IPS DF 6.9 (cell line): ENCODE measurements around the gene IQGAP2.

ENCODE experiments used
- DNase-seq: peaks from one replicate; pipeline ENCODE4 v3.0.0-alpha.2; 2013; ENCODE audit warnings: low read depth, low spot score
- H3K27ac ChIP-seq: one replicate; pipeline ENCODE4 v1.5.1; 2013; ENCODE audit warnings: low read length, control low read depth
- H3K27me3 ChIP-seq: 2 replicates; pipeline ENCODE4 v1.6.1; 2013; ENCODE audit warnings: mild to moderate bottlenecking, low read length; ENCODE audit not compliant: control insufficient read depth, insufficient read depth
- H3K36me3 ChIP-seq: 2 replicates; pipeline ENCODE4 v1.6.1; 2013; ENCODE audit warnings: low read length; ENCODE audit not compliant: control insufficient read depth, insufficient read depth
- H3K4me1 ChIP-seq: 2 replicates; pipeline ENCODE4 v1.6.1; 2013; ENCODE audit warnings: low read length; ENCODE audit not compliant: control insufficient read depth, insufficient read depth
- H3K4me3 ChIP-seq: 2 replicates; pipeline ENCODE4 v1.5.1; 2013; ENCODE audit warnings: mild to moderate bottlenecking, low read length
- H3K9me3 ChIP-seq: 2 replicates; pipeline ENCODE4 v1.6.1; 2013; ENCODE audit warnings: low read length, inconsistent platforms; ENCODE audit not compliant: control insufficient read depth, insufficient read depth
- WGBS: extraction: QIAGEN DNeasy Blood & Tissue Kit; methylation state at CpG from one replicate; pipeline ENCODE4 v1.1.7; 2013; ENCODE audit warnings: mixed read lengths, missing lambda C conversion rate; ENCODE audit not compliant: insufficient read length, insufficient coverage; 5-methylcytosine and 5-hydroxymethylcytosine counted together

The IQGAP2 gene

DNA sequence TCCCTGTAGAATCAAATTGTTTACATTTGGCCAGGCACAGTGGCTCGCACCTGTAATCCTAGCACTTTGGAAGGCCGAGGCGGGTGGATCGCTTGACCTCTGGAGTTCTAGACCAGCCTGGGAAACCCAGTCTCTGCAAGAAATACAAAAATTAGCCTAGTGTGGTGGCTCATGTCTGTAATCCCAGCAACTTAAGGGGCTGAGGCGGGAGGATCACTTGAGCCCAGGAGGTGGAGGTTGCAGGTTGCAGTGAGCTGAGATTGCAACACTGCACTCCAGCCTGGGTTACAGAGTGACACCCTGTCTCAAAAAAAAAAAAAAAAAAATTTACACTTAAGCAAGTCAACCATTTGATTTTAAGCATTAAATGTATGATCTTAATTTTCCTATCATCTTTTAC lies 17.5 kb upstream of the IQGAP2 start:
- H3K36me3 ChIP-seq, result no peaks in the 10 kb centered on the region
- H3K27ac ChIP-seq, result no peak overlapping the region
- no peaks in the 10 kb centered on the region for H3K4me1 ChIP-seq
- no CpG with 5 or more reads among the region's 5 CpGs for WGBS
- DNase-seq, result no peak
- no peak overlapping the region for H3K4me3 ChIP-seq
- no peaks in the 10 kb centered on the region for H3K27me3 ChIP-seq
- H3K9me3 ChIP-seq, result no peaks in the 10 kb centered on the region

- Histone ChIP-seq H3K27ac (no peak overlapping the region), H3K36me3 (no peaks in the 10 kb centered on the region), H3K4me1 (no peaks in the 10 kb centered on the region), H3K4me3 (no peak overlapping the region), H3K27me3 (no peaks in the 10 kb centered on the region), H3K9me3 (no peaks in the 10 kb centered on the region)
- WGBS, result no CpG with 5 or more reads among the region's 5 CpGs
- DNase-seq, result no peak
These were observed 16.7 kb upstream of the IQGAP2 start for GRCh38 chr5:76386360-76386759.

GRCh38 chr5:76388236-76388635 lies 14.8 kb upstream of the IQGAP2 start:
- Histone ChIP-seq H3K27ac (no peak overlapping the region), H3K4me3 (no peak overlapping the region), H3K27me3 (no peaks in the 10 kb centered on the region), H3K36me3 (no peaks in the 10 kb centered on the region), H3K9me3 (no peaks in the 10 kb centered on the region), H3K4me1 (no peaks in the 10 kb centered on the region)
- no peak for DNase-seq
- no CpG with 5 or more reads among the region's 1 CpG for WGBS

DNA sequence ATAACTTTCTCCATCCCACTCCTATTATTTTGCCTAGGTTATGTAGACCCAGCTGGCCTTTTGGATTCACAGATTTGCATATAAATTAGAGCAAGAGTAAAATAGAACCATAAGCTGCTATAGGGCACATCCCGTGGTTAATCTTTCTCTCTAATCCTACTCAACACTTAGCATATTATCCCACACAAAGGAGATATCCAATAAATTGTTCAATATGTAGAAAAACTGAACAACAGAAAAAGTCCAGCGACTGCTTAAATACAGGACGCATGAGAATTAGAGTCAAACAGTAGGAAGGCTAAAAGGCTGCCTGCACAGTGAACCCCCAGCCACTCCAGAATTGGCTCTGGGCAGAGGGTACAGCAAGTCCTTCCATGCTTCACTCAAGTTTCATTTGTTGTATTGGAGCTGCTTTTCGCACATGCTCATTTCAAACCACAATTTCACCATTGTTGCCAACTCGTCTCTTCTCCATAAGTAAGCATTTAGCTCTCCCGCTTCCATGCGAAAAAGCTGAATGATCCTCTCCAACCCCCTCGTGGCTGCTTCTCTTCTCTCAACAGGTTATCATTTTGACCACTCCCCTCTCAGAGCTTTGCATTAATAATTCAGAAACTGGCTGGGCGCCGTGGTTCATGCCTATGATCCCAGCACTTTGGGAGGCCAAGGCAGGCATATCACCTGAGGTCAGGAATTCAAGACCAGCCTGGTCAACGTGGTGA lies 14.1 kb upstream of the IQGAP2 start:
- no peak for DNase-seq
- no peak overlapping the region for H3K27ac ChIP-seq
- no peaks in the 10 kb centered on the region for H3K27me3 ChIP-seq

GRCh38 chr5:76389513-76390154 lies 13.5 kb upstream of the IQGAP2 start:
- no peaks in the 10 kb centered on the region for H3K36me3 ChIP-seq
- H3K4me1 ChIP-seq, result no peaks in the 10 kb centered on the region
- no peak overlapping the region for H3K27ac ChIP-seq
- H3K9me3 ChIP-seq, result no peaks in the 10 kb centered on the region
- DNase-seq, result no peak
- no peak overlapping the region for H3K4me3 ChIP-seq
- H3K27me3 ChIP-seq, result no peaks in the 10 kb centered on the region
- WGBS, result no CpG with 5 or more reads among the region's 13 CpGs

More for the DNA sequence above, 14.1 kb upstream of the IQGAP2 start:
- no CpG with 5 or more reads among the region's 11 CpGs for WGBS
- Histone ChIP-seq H3K36me3 (no peaks in the 10 kb centered on the region), H3K9me3 (no peaks in the 10 kb centered on the region), H3K4me1 (no peaks in the 10 kb centered on the region), H3K4me3 (no peak overlapping the region)

- Histone ChIP-seq H3K27ac (no peak overlapping the region), H3K27me3 (no peaks in the 10 kb centered on the region), H3K4me1 (no peaks in the 10 kb centered on the region), H3K4me3 (no peak overlapping the region), H3K9me3 (no peaks in the 10 kb centered on the region), H3K36me3 (no peaks in the 10 kb centered on the region)
- DNase-seq, result no peak
- WGBS, result no CpG with 5 or more reads among the region's 9 CpGs
These were observed 12.1 kb upstream of the IQGAP2 start for GRCh38 chr5:76391014-76391413.

- H3K27me3 ChIP-seq, result no peaks in the 10 kb centered on the region
- H3K4me3 ChIP-seq, result no peak overlapping the region
- H3K9me3 ChIP-seq, result no peaks in the 10 kb centered on the region
- H3K36me3 ChIP-seq, result no peaks in the 10 kb centered on the region
- WGBS, result no CpG with 5 or more reads among the region's 5 CpGs
- no peak for DNase-seq
- H3K4me1 ChIP-seq, result no peaks in the 10 kb centered on the region
- no peak overlapping the region for H3K27ac ChIP-seq
These were observed 9.9 kb upstream of the IQGAP2 start for GRCh38 chr5:76393035-76393680.

DNA sequence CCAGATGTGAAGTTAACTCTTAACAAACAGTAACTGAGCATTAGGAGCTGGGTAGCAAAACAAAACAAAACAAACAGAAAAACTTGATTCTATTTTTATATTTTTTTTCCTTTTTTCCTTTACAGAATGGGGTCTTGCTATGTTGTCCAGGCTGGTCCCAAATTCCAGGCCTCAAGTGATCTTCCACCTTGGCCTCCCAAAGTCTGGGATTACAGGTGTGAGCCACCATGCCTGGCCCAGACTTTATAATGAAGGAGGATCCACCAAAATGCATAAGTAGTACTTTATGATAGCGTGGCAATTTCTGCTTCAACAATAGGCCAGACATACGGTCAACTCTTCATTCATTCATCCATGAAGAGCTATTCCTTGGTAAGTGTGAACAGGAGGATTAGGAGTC lies 5.9 kb upstream of the IQGAP2 start:
- Histone ChIP-seq H3K4me3 (no peak overlapping the region), H3K27ac (no peak overlapping the region), H3K36me3 (no peaks in the 10 kb centered on the region), H3K9me3 (no peaks in the 10 kb centered on the region), H3K27me3 (no peaks in the 10 kb centered on the region), H3K4me1 (0 out of 2 replicates have a peak, but pooled peaks cover 2% of the 10 kb centered on the region)
- no CpG with 5 or more reads among the region's 2 CpGs for WGBS
- DNase-seq, result no peak

DNA sequence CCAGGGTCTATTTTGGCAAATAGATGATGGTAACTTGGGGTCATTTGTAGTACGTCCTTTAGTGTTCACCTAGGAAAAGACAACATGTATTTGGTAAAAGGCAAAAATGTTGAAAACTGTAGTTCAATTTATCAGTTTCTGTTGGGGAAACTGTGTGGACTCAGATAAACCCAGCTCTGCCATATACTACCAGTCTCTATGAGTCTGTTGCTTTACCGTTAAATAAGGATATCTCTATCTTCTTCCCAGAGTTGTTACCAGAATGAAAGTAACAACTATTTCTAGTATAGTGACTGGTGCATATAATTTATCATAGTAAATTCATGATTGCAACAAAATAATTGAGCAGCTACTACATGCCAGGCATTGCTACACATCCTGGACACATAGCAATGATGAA lies 3.8 kb upstream of the IQGAP2 start:
- Histone ChIP-seq H3K4me3 (no peak overlapping the region), H3K36me3 (no peaks in the 10 kb centered on the region), H3K27me3 (no peaks in the 10 kb centered on the region), H3K9me3 (no peaks in the 10 kb centered on the region), H3K4me1 (peaks cover 4% of the 10 kb centered on the region; the same call in 1 of the 2 replicates), H3K27ac (no peak overlapping the region)
- WGBS, result no CpG with 5 or more reads among the region's 2 CpGs
- no peak for DNase-seq

DNA sequence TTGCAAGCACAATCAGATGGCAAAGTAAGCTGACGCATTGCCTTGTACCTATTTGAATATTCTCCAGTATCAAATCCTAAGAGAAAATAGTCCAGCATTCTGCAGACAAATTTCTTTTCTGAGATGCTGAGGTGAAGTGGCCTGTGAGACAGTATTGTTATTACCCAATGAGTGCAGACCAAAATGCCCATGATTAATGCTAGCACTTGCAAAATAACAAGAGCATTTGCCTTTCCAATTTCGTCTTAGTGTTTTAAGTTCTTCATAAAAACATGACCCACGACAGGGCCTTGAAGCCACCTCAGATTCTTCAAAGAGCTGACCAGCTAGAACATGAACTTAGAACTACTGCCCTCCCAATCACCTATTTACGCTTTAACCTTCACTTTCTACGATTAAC lies 2.6 kb upstream of the IQGAP2 start:
- DNase-seq, result no peak
- WGBS, result 94% methylated on average over 2 of the region's 5 CpGs
- peaks cover 7% of the 10 kb centered on the region; the same call in 1 of the 2 replicates for H3K4me1 ChIP-seq
- H3K9me3 ChIP-seq, result no peaks in the 10 kb centered on the region
- H3K4me3 ChIP-seq, result no peak overlapping the region
- H3K27ac ChIP-seq, result no peak overlapping the region
- H3K36me3 ChIP-seq, result no peaks in the 10 kb centered on the region
- no peaks in the 10 kb centered on the region for H3K27me3 ChIP-seq
